HG02981 (cell line): Measurements from ENCODE around the gene RIMBP3C.
A peak's percentile ranks its signal among the peaks of the same experiment; 100 is the strongest.
"Not testable (repeated sequence)": the region's sequence is repeated elsewhere in the genome, so short reads cannot be mapped to it uniquely, and the experiment has no call there.

Experiments used
- ATAC-seq: cut with Tn5 transposase; IDR thresholded peaks from one replicate; pipeline ENCODE4 v1.9.1; 2021; ENCODE audit warnings: mild to moderate bottlenecking, moderate library complexity; ENCODE audit not compliant: unreplicated experiment

The RIMBP3C gene

GRCh38 chr22:21551361-21551760 lies at the start of gene RIMBP3C:
Gene RIMBP3C, minus strand, starts transcription at chr22:21551461. Its CDS starts 485 bp downstream, at chr22:21550976.
- not testable (repeated sequence) for ATAC-seq

GRCh38 chr22:21599053-21599893 lies 48.0 kb upstream of the RIMBP3C start:
- ATAC-seq = no peak

GRCh38 chr22:21598302-21598701 lies 47.0 kb upstream of the RIMBP3C start:
- no peak for ATAC-seq

- not testable (repeated sequence) for ATAC-seq
Observed at GRCh38 chr22:21596356-21597135, 45.3 kb upstream of the RIMBP3C start.

- ATAC-seq = no peak
Observed at GRCh38 chr22:21594865-21595452, 43.7 kb upstream of the RIMBP3C start.

DNA sequence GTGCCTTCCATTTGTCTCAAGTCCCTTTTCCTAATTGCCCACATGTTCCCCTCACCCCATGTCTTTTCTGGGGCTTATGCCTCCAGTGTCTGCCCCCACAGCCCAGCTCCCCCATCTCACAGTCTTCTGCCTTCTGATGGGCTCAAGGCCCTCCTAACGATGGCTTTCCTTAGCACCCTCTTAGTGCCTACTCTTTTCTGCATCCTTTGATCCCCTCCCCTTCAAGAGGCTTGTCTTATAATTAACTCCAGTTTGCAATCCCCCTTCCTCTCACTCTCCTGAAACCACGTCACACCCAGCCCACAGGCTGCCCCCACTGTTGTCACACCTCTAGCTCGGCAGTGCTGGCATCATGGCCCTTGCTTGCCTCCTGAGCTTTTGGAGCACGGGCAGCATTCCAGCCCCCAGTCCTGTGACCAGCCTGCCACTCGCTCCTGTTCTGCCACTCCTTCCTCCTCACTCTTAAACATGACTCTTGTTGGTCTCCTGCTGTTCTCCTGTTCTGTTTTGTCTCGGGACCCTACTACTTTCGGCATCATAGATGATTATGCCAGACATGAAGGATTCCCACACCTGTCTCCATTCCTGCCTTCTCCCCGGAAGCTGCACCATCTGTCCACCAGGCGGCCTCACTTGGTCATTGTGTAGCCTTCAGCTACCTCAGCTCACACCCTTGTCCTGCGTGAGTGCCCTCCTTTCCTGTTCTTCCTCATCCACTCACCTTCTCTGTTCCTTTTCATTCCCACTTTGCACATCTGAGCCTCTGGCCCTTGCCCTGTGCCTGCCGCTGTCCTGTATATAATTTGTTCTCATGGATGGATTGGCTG lies 42.4 kb upstream of the RIMBP3C start:
- ATAC-seq = no peak

GRCh38 chr22:21592422-21592821 lies 41.2 kb upstream of the RIMBP3C start:
- ATAC-seq = no peak

DNA sequence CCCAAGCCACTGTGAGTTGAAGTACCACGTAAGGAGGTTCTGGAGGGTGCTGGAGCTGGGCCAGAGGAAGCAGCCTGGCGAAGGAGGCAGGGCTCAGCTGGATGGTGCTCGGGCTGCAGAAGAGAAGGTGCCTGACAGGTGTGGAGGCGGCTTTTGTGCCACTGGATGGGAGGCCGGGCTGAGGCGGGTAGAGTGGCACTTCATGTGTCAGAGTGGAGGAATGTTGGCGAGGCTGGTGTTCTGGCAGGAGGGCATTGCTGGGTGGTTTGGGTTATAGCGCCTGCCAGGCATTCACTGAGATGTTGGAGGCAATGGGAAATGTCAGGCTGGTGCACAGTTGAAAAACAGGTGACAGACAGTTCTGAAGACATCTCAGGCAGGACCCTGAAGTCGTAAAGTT lies 40.4 kb upstream of the RIMBP3C start:
- ATAC-seq = no peak

GRCh38 chr22:21590809-21591641 lies 39.8 kb upstream of the RIMBP3C start:
- ATAC-seq = no peak

GRCh38 chr22:21589396-21589795 lies 38.1 kb upstream of the RIMBP3C start:
- no peak for ATAC-seq

DNA sequence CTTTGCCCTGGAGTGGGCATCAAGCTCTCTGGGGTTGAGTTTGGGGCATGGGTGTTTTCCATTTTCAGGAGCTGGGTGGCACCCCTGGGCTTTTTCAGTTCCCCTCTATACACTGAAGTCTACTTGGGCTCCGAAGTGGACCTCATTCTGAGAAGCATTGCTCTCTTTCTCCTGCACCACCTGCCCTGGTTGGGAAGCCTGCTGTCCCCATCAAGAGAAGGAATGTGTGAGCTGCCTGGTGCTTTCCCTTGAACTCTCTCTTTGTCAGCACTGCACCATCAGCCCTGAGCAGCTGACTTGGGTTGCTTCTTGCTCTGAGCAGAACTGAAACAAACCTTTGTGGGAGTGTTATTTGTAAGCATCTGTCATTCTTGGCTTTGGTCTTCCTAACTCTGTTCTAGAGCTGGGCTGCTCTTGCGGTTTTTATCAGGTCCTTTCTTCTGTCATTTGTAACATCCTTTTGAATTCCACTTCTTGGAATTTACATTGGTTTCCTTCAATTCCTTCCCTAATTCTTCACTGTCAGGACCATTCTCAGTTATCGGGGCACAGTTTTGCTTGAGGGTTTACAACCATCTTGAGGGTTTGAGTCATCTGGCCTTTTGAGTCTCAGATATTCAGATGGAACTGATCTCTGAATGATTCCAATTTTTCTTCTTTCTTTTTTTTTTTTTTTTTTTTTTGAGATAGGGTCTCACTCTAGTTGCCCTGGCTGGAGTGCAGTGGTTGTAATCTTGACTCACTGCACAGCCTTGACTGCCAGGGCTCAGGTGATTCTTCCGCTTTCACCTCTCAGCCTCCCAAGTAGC lies 36.7 kb upstream of the RIMBP3C start:
- peak; percentile 87 for ATAC-seq

- ATAC-seq = no peak
Observed at GRCh38 chr22:21585389-21585788, 34.1 kb upstream of the RIMBP3C start.

DNA sequence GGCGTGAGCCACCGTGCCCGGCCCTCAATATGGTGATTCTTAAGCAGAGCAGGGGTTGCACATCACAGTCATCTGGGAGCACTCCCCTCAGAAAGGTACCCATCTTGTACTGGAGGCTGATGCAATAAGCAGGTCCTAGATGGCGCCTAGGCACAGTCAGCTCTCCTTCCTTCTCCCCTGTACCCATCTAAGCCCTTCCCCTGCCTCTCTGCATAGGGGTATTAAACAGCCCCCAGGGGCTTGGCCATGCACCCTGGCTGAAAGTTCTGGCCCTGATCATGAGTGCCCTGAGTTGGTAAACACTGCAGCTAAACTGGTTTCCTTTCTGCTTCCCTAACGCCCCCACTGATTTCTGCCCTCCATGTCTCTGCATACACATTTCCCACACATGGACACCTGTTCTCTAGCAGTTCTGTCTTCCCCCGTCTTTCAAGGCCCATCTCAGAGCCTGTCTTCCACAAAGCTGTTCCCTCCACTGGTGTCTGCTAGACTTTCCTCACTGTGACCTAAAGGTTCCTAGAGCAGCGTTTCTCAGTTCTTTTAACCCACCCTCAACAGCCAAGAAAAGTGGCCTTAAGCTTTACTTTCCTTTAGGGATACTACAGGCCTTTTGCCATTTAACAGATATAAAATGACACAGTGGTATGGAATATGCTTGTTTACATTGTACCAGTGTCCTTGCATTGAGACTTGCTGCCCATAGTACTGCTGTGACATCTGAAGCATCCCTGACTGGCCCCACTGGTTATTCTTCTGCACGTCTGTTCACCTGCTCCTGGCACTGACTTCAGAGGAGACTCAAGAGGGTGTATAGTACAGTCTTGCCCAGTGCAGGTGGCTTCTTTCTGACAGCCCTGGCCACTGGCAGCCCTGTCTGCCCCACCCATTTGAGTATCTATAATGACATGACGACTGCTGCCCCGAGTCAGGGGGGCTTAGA lies 31.8 kb upstream of the RIMBP3C start:
- no peak for ATAC-seq

DNA sequence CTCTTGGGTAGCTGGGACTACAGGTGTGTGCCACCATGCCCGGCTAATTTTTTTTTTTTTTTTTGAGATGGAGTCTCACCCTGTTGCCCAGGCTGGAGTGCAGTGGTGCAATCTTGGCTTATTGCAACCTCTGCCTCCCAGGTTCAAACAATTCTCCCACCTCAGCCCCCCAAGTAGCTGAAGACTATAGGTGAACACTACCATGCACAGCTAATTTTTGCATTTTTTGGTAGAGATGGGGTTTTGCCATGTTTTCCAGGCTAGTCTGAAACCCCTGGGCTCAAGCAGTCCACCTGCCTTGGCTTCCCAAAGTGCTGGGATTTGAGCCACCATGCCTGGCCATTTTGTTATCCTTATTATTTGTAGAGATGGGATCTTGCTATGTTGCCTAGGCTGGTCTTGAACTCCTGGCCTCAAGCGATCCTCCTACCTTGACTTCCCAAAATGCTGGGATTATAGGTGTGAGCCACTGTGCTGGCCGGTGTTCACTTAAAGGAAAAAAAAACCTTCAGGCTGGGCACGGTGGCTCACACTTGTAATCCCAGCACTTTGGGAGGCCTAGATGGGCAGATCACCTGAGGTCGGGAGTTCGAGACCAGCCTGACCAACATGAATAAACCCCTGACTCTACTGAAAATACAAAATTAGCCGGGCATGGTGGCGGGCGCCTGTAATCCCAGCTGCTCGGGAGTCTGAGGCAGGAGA lies 29.9 kb upstream of the RIMBP3C start:
- not testable (repeated sequence) for ATAC-seq

DNA sequence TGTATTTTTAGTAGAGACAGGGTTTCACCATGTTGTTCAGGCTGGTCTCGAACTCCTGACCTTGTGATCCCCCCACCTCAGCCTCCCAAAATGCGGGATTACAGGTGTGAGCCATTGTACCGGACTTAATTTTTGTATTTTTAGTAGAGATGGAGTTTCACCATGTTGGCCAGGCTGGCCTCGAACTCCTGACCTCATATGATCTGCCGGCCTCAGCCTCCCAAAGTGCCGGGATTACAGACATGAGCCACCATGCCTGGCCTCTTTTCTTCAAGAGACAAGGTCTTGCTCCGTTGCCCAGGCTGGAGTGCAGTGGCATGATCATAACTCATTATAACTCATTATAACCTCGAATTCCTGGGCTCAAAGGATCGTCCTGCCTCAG lies 29.4 kb upstream of the RIMBP3C start:
- ATAC-seq = not testable (repeated sequence)

DNA sequence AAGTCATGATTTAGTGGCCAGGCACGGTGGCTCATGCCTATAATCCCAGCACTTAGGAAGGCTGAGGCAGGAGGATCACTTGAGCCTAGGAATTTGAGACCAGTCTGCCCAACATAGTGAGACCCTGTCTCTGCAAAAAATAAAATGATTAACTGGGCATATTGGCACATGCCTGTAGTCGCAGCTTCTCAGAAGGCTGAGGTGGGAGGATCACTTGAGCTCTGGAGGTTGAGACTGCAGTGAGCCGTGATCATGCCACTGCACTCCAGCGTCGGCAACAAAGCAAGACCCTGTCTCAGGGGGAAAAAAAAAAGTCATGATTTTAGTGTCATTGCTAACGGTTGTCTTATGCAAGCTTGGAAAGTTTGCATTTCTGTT lies 28.2 kb upstream of the RIMBP3C start:
- no peak for ATAC-seq

GRCh38 chr22:21573750-21574494 lies 22.7 kb upstream of the RIMBP3C start:
- ATAC-seq = no peak
